ENCODE results near the gene C6orf132. TPM values are rescaled to one million over a fixed set of nuclear protein-coding genes. Genes with fewer than 3 reads are reported as not detected.

C6orf132 gene
- total and polyA plus RNA-seq, 2 of the 4 experiments (the other 2 are of a cell fraction), result 0.72 to 1.7 TPM

DNA sequence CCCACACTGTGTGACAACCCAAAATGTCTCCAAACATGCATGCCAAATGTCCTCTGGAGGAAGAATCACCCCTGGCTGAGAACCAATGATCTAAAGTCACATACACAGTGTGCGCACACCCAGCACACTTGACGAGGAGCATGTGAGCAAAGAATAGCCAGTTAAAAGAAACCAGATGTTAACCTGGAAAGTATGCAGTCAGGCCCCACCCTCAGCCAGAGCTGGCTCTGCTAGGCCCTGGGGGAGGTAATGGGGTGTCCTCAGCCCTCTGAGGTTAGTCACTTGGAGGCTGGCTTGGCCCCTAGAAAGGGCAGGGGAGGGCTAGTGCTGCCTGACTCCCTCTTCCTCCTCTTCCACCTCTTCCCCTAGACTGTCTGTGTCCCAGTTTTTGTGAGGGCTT, 15.6 kb upstream of the C6orf132 start:
- Histone ChIP-seq H4K8ac (ENCODE audit: low read depth in 2 of 2, low read length in 2 of 2) (no peak overlapping the region), H3K79me1 (ENCODE audit: low read depth in 1 of 2, low read length in 2 of 2) (no peaks in the 10 kb centered on the region), H4K91ac (ENCODE audit: insufficient read depth, low read depth, low read length) (no peak overlapping the region), H2AFZ (replicated peaks; ENCODE audit: low read length, poor library complexity) (peak overlapping the region; percentile 71), H3K9me3 (ENCODE audit: control insufficient read depth, insufficient read depth, low read length) (no peaks in the 10 kb centered on the region), H3K4me2 (ENCODE audit: low read depth, low read length) (no peak overlapping the region), H3K4me3 (ENCODE audit: insufficient read depth, low read depth, low read length) (no peak overlapping the region), H3K4me1 (ENCODE audit: control insufficient read depth, insufficient read depth, low read length) (peaks cover 3% of the 10 kb centered on the region; the same call in 1 of the 2 replicates), H3K36me3 (ENCODE audit: control insufficient read depth, insufficient read depth, low read length) (no peaks in the 10 kb centered on the region), H3K27ac (ENCODE audit: insufficient read depth, low read length) (no peak overlapping the region), H3K4ac (ENCODE audit: low read depth, low read length) (peak overlapping the region; percentile 17; the same call in 1 of the 2 replicates), H2BK15ac (ENCODE audit: low read depth, low read length) (no peak overlapping the region; the same call in 2 of the 3 replicates), H3K23ac (ENCODE audit: low read depth, low read length) (no peak overlapping the region), H3K27me3 (ENCODE audit: control insufficient read depth, insufficient read depth, low read length) (peaks cover 12% of the 10 kb centered on the region), H3K18ac (ENCODE audit: low read depth, low read length) (no peak overlapping the region), H3K9ac (ENCODE audit: low read depth, low read length) (no peak overlapping the region), H4K20me1 (ENCODE audit: insufficient read depth, low read length) (no peaks in the 10 kb centered on the region), H3K56ac (ENCODE audit: extremely low read depth, insufficient read depth, low read length) (no peak overlapping the region), H2BK20ac (ENCODE audit: low read depth, low read length) (no peak overlapping the region), H2AK9ac (replicated peaks; ENCODE audit: low read depth, low read length, poor library complexity) (peak overlapping the region; percentile 65), H2AK5ac (ENCODE audit: low read depth, low read length) (peak overlapping the region; percentile 82; the same call in 1 of the 2 replicates), H3K14ac (replicated peaks; ENCODE audit: low read depth, low read length) (peak overlapping the region; percentile 50; the same call in 1 of the 2 replicates), H2BK120ac (ENCODE audit: low read depth, low read length) (no peak overlapping the region), H3K9me1 (ENCODE audit: insufficient read depth, low read length) (no peaks in the 10 kb centered on the region; the same call in 1 of the 2 replicates), H4K5ac (ENCODE audit: low read depth, low read length) (no peak overlapping the region), H2BK5ac (ENCODE audit: low read depth, low read length, poor library complexity, severe bottlenecking) (no peak overlapping the region)
- ChIA-PET POLR2A (ENCODE audit: unreplicated experiment) (no interaction called here), CTCF (no interaction called here)
- DNase-seq, result peak; percentile 24
- no TSS peak for BruUV-seq (replicated peaks)
- TF ChIP-seq MAZ (IDR thresholded peaks at IDR 0.05; ENCODE audit: borderline replicate concordance, low read depth, low read length), result no peak
- intact Hi-C loops (cut with micrococcal nuclease), result no loop called here
- dilution Hi-C loops (cut with HindIII; ENCODE audit: low sequenced_read_pairs, unreplicated experiment), result no loop called here
- in situ Hi-C loops (cut with MboI; ENCODE audit: low sequenced_read_pairs), result no loop called here
- ATAC-seq (ENCODE audit: low read depth), result peak; percentile 75
- 20% methylated on average over 1 of the region's 2 CpGs; no CpG with 5 or more reads in 1 of the 2 experiments for WGBS, 2 experiments (ENCODE audit: extremely low coverage in 2 of 2, insufficient read length in 1 of 2)

All from IMR-90 (cell line).